ENCODE data around the gene KCNJ6. TPM values are rescaled to one million over a fixed set of nuclear protein-coding genes. Genes with fewer than 3 reads are reported as not detected.

KCNJ6 gene
- total RNA-seq, 1 donor from 2014 or later: 4.4 TPM

GRCh38 chr21:37627561-37627960 is 288.7 kb downstream of the KCNJ6 start:
- no peaks in the 10 kb centered on the region for H3K27me3 Mint-ChIP-seq (ENCODE audit: low read depth)
- H3K27ac Mint-ChIP-seq (ENCODE audit: unreplicated experiment): no peak overlapping the region
- TF ChIP-seq CTCF (IDR thresholded peaks at IDR 0.05): no peak
- no peak for DNase-seq (ENCODE audit: low spot score)
- peaks cover 13% of the 10 kb centered on the region for H3K9me3 Mint-ChIP-seq (ENCODE audit: low read depth)
- H3K4me3 Mint-ChIP-seq (ENCODE audit: unreplicated experiment): no peak overlapping the region
- no peaks in the 10 kb centered on the region for H3K36me3 Mint-ChIP-seq (ENCODE audit: low read depth)
- H3K4me1 Mint-ChIP-seq (ENCODE audit: low read depth): peaks cover 16% of the 10 kb centered on the region

GRCh38 chr21:37627074-37627473 is 289.2 kb downstream of the KCNJ6 start:
- Mint-ChIP-seq H3K4me1 (ENCODE audit: low read depth) (peaks cover 16% of the 10 kb centered on the region), H3K36me3 (ENCODE audit: low read depth) (no peaks in the 10 kb centered on the region), H3K9me3 (ENCODE audit: low read depth) (peaks cover 8% of the 10 kb centered on the region), H3K27ac (ENCODE audit: unreplicated experiment) (no peak overlapping the region), H3K27me3 (ENCODE audit: low read depth) (no peaks in the 10 kb centered on the region), H3K4me3 (ENCODE audit: unreplicated experiment) (no peak overlapping the region)
- no peak for DNase-seq (ENCODE audit: low spot score)
- no peak for TF ChIP-seq CTCF (IDR thresholded peaks at IDR 0.05)

GRCh38 chr21:37626320-37626719 is 289.9 kb downstream of the KCNJ6 start:
- Mint-ChIP-seq H3K4me1 (ENCODE audit: low read depth) (peaks cover 18% of the 10 kb centered on the region), H3K9me3 (ENCODE audit: low read depth) (peaks cover 8% of the 10 kb centered on the region), H3K4me3 (ENCODE audit: unreplicated experiment) (no peak overlapping the region), H3K27me3 (ENCODE audit: low read depth) (no peaks in the 10 kb centered on the region), H3K27ac (ENCODE audit: unreplicated experiment) (no peak overlapping the region), H3K36me3 (ENCODE audit: low read depth) (no peaks in the 10 kb centered on the region)
- DNase-seq (ENCODE audit: low spot score): no peak
- TF ChIP-seq CTCF (IDR thresholded peaks at IDR 0.05): no peak

GRCh38 chr21:37623689-37624088 is 292.6 kb downstream of the KCNJ6 start:
- Mint-ChIP-seq H3K27me3 (ENCODE audit: low read depth) (no peaks in the 10 kb centered on the region), H3K36me3 (ENCODE audit: low read depth) (no peaks in the 10 kb centered on the region), H3K4me3 (ENCODE audit: unreplicated experiment) (no peak overlapping the region), H3K27ac (ENCODE audit: unreplicated experiment) (no peak overlapping the region), H3K9me3 (ENCODE audit: low read depth) (peaks cover 8% of the 10 kb centered on the region), H3K4me1 (ENCODE audit: low read depth) (peaks cover 39% of the 10 kb centered on the region)
- no peak for DNase-seq (ENCODE audit: low spot score)
- TF ChIP-seq CTCF (IDR thresholded peaks at IDR 0.05): no peak

GRCh38 chr21:37623183-37623582 is 293.1 kb downstream of the KCNJ6 start:
- Mint-ChIP-seq H3K4me1 (ENCODE audit: low read depth) (peaks cover 39% of the 10 kb centered on the region), H3K27ac (ENCODE audit: unreplicated experiment) (no peak overlapping the region), H3K27me3 (ENCODE audit: low read depth) (no peaks in the 10 kb centered on the region), H3K9me3 (ENCODE audit: low read depth) (peaks cover 3% of the 10 kb centered on the region), H3K36me3 (ENCODE audit: low read depth) (no peaks in the 10 kb centered on the region), H3K4me3 (ENCODE audit: unreplicated experiment) (no peak overlapping the region)
- DNase-seq (ENCODE audit: low spot score): no peak
- no peak for TF ChIP-seq CTCF (IDR thresholded peaks at IDR 0.05)

Data from chondrocyte (in vitro differentiated cells).